ENCODE results near the gene DCDC2. TPM values are rescaled to one million over a fixed set of nuclear protein-coding genes. Genes with fewer than 3 reads are reported as not detected.
"Not testable (repeated sequence)": the region's sequence is repeated elsewhere in the genome, so short reads cannot be mapped to it uniquely, and the experiment has no call there.

The DCDC2 gene
- total RNA-seq, 2 experiments from 2014 or later = 0.06 TPM; not detected in 1

DNA sequence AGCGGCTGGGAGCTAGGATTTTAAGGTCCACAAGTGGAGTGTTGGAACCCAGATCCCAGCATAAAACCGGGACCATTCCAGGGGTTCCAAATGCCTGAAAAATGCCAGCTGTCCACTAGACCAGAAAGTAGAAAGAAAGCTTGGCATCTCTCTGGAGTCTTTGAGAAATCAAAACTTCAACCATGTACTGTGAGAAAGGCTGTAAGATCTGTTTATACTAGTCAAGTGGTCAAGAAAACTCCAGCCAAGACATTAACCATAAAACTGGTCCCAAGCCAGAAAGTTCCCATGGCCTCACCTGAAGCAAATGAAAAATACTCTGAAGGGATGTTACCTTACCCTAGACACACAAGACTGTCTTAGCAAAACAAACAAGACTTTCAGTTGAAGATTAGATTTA is 112.6 kb downstream of the DCDC2 start:
- H3K9me3 ChIP-seq (ENCODE audit: low read length) = no peaks in the 10 kb centered on the region
- intact Hi-C loops (cut with micrococcal nuclease; ENCODE audit: unreplicated experiment) = no loop called here
- no peaks in the 10 kb centered on the region for H3K36me3 ChIP-seq (ENCODE audit: insufficient read depth, low read length)
- H3K4me3 ChIP-seq (ENCODE audit: low read depth, low read length, poor library complexity, severe bottlenecking) = no peak overlapping the region
- no peak for TF ChIP-seq EZH2phosphoT487 (IDR thresholded peaks at IDR 0.05; ENCODE audit: borderline replicate concordance, low read depth, low read length)
- TF ChIP-seq, protein P1, sequence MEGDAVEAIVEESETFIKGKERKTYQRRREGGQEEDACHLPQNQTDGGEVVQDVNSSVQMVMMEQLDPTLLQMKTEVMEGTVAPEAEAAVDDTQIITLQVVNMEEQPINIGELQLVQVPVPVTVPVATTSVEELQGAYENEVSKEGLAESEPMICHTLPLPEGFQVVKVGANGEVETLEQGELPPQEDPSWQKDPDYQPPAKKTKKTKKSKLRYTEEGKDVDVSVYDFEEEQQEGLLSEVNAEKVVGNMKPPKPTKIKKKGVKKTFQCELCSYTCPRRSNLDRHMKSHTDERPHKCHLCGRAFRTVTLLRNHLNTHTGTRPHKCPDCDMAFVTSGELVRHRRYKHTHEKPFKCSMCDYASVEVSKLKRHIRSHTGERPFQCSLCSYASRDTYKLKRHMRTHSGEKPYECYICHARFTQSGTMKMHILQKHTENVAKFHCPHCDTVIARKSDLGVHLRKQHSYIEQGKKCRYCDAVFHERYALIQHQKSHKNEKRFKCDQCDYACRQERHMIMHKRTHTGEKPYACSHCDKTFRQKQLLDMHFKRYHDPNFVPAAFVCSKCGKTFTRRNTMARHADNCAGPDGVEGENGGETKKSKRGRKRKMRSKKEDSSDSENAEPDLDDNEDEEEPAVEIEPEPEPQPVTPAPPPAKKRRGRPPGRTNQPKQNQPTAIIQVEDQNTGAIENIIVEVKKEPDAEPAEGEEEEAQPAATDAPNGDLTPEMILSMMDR (conservative IDR thresholded peaks at IDR 0.05; ENCODE audit: low read length) = no peak
- no peaks in the 10 kb centered on the region for H3K9me2 ChIP-seq (ENCODE audit: insufficient read depth, low read length)
- H3K79me2 ChIP-seq (ENCODE audit: insufficient read depth, low read depth, low read length) = no peaks in the 10 kb centered on the region
- H3K27ac ChIP-seq (ENCODE audit: low read depth, low read length, poor library complexity, severe bottlenecking) = no peak overlapping the region
- CTCF ChIA-PET (ENCODE audit: unreplicated experiment) = no interaction called here
- no peak overlapping the region for H3K4me2 ChIP-seq (ENCODE audit: low read length)
- no TSS peak for BruUV-seq (replicated peaks)
- no peaks in the 10 kb centered on the region for H3K4me1 ChIP-seq (ENCODE audit: insufficient read depth, low read length, poor library complexity, severe bottlenecking)
- POLR2A ChIA-PET = no interaction called here
- no peak for DNase-seq (ENCODE audit: low spot score)
- no peaks in the 10 kb centered on the region for H4K20me1 ChIP-seq (ENCODE audit: insufficient read depth, low read length)
- no peak overlapping the region for H2AFZ ChIP-seq (ENCODE audit: low read length)

DNA sequence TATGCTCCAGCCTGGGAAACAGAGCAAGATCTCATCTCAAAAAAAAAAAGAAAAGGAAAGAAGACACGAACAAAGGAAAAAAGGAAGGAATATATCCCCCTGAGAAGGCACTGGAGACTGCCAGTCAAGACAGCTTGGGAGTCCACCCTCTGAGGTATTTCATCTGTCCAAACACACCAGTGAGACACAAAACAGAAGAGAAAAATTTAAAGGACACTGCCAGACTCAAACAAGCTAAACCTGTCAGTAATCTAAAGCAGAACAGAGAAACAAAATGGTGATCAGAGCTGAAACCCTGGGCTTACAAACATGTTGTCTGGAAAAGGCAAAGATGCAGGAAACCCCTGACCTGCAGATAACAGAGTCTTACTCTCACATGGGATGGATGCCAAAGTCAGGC is 114.9 kb downstream of the DCDC2 start:
- H3K9me2 ChIP-seq (ENCODE audit: insufficient read depth, low read length) = no peaks in the 10 kb centered on the region
- no peaks in the 10 kb centered on the region for H3K4me1 ChIP-seq (ENCODE audit: insufficient read depth, low read length, poor library complexity, severe bottlenecking)
- no peak overlapping the region for H3K4me3 ChIP-seq (ENCODE audit: low read depth, low read length, poor library complexity, severe bottlenecking)
- DNase-seq (ENCODE audit: low spot score) = no peak
- CTCF ChIA-PET (ENCODE audit: unreplicated experiment) = no interaction called here
- H3K27ac ChIP-seq (ENCODE audit: low read depth, low read length, poor library complexity, severe bottlenecking) = no peak overlapping the region
- no peak overlapping the region for H2AFZ ChIP-seq (ENCODE audit: low read length)
- H4K20me1 ChIP-seq (ENCODE audit: insufficient read depth, low read length) = no peaks in the 10 kb centered on the region
- H3K4me2 ChIP-seq (ENCODE audit: low read length) = no peak overlapping the region
- no TSS peak for BruUV-seq (replicated peaks)
- POLR2A ChIA-PET = no interaction called here
- no peaks in the 10 kb centered on the region for H3K36me3 ChIP-seq (ENCODE audit: insufficient read depth, low read length)
- H3K79me2 ChIP-seq (ENCODE audit: insufficient read depth, low read depth, low read length) = no peaks in the 10 kb centered on the region
- TF ChIP-seq, protein P1 (conservative IDR thresholded peaks at IDR 0.05; ENCODE audit: low read length) = no peak
- no peak for TF ChIP-seq EZH2phosphoT487 (IDR thresholded peaks at IDR 0.05; ENCODE audit: borderline replicate concordance, low read depth, low read length)
- intact Hi-C loops (cut with micrococcal nuclease; ENCODE audit: unreplicated experiment) = no loop called here
- H3K9me3 ChIP-seq (ENCODE audit: low read length) = no peaks in the 10 kb centered on the region

DNA sequence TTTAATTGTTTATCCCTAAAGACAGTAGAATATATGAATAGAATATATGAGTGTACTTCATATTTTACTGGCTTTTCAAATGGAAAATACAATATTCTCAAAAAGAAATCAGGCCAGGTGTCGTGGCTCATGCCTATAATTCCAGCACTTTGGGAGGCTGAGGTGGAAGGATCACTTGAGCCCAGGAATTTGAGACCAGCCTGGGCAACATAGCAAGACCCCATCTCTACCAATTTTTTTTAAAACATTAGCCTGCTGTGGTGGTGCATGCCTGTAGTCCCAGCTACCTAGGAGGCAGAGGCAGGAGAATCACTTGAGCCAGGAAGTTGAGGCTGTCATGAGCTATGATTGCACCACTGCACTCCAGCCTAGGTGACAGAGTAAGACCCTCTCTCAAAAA is 116.1 kb downstream of the DCDC2 start:
- CTCF ChIA-PET (ENCODE audit: unreplicated experiment); H3K9me2 ChIP-seq (ENCODE audit: insufficient read depth, low read length); H2AFZ ChIP-seq (ENCODE audit: low read length); H3K9me3 ChIP-seq (ENCODE audit: low read length); H3K4me2 ChIP-seq (ENCODE audit: low read length); H3K4me1 ChIP-seq (ENCODE audit: insufficient read depth, low read length, poor library complexity, severe bottlenecking); DNase-seq (ENCODE audit: low spot score); H4K20me1 ChIP-seq (ENCODE audit: insufficient read depth, low read length); H3K79me2 ChIP-seq (ENCODE audit: insufficient read depth, low read depth, low read length); H3K4me3 ChIP-seq (ENCODE audit: low read depth, low read length, poor library complexity, severe bottlenecking); H3K36me3 ChIP-seq (ENCODE audit: insufficient read depth, low read length); POLR2A ChIA-PET; BruUV-seq (replicated peaks); H3K27ac ChIP-seq (ENCODE audit: low read depth, low read length, poor library complexity, severe bottlenecking); intact Hi-C loops (cut with micrococcal nuclease; ENCODE audit: unreplicated experiment): not testable (repeated sequence)
